ENCODE measurements around the gene RGP1. TPM values are rescaled to one million over a fixed set of nuclear protein-coding genes. Genes with fewer than 3 reads are reported as not detected.

Gene RGP1
- total and polyA plus RNA-seq, 7 donors = 10.2 to 37.2 (median 13.6) TPM

DNA sequence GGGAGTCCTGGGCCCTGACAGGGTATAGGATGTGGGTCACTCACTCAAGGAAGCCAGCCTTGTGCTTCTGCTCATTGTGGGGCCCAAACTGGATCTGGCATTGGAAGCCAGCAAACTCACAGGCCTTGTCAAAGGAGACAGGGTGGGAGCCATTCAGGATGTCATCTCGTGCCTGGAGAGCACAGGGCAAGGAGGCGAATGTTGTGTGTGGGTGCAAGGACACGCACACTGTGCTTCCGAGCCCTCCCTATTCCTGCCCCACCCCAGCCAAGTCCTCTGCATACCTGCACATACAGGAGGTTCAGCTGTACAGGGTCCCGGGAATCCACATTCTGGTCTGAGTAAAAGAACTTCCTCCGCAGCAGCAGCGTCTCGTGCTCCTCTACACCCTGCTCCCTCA is 25.2 kb upstream of the RGP1 start:
- intact Hi-C loops (cut with DNase I) = loop anchor here (2.0 kb wide), 1 partner anchor 17 kb away; no protein-coding TSS in a partner anchor
- H3K27me3 ChIP-seq = no peaks in the 10 kb centered on the region
- peaks cover 61 to 68% (median 67%) of the 10 kb centered on the region in 4 donors for H3K36me3 ChIP-seq
- peaks cover 0 to 39% (median 38%) of the 10 kb centered on the region in 4 donors for H3K4me1 ChIP-seq
- H3K27ac ChIP-seq = peak overlapping the region; percentile 10 to 98 (median 38)
- DNase-seq = peak; percentile 50
- no peak overlapping the region for H3K4me3 ChIP-seq
- 96% methylated on average over 8 of the region's 8 CpGs for WGBS, 2 donors
- TF ChIP-seq POLR2A (IDR thresholded peaks at IDR 0.05) (no peak), POLR2AphosphoS5 (IDR thresholded peaks at IDR 0.05) (peak in 1 of 4 donors; percentile 12), EP300 (IDR thresholded peaks at IDR 0.05) (no peak)
- TF ChIP-seq, protein P1, sequence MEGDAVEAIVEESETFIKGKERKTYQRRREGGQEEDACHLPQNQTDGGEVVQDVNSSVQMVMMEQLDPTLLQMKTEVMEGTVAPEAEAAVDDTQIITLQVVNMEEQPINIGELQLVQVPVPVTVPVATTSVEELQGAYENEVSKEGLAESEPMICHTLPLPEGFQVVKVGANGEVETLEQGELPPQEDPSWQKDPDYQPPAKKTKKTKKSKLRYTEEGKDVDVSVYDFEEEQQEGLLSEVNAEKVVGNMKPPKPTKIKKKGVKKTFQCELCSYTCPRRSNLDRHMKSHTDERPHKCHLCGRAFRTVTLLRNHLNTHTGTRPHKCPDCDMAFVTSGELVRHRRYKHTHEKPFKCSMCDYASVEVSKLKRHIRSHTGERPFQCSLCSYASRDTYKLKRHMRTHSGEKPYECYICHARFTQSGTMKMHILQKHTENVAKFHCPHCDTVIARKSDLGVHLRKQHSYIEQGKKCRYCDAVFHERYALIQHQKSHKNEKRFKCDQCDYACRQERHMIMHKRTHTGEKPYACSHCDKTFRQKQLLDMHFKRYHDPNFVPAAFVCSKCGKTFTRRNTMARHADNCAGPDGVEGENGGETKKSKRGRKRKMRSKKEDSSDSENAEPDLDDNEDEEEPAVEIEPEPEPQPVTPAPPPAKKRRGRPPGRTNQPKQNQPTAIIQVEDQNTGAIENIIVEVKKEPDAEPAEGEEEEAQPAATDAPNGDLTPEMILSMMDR (IDR thresholded peaks at IDR 0.05) = no peak
- H3K9me3 ChIP-seq = no peaks in the 10 kb centered on the region

GRCh38 chr9:35725362-35725761 is 23.7 kb upstream of the RGP1 start:
- peak; percentile 63 for DNase-seq
- 95% methylated on average over 11 of the region's 11 CpGs for WGBS, 2 donors
- Histone ChIP-seq H3K4me1 (peaks cover 0 to 53% (median 53%) of the 10 kb centered on the region in 4 donors), H3K9me3 (no peaks in the 10 kb centered on the region), H3K4me3 (no peak overlapping the region), H3K36me3 (peaks cover 47 to 54% (median 52%) of the 10 kb centered on the region in 4 donors), H3K27ac (peak overlapping the region; percentile 97 to 99 (median 98)), H3K27me3 (no peaks in the 10 kb centered on the region)
- TF ChIP-seq POLR2A (IDR thresholded peaks at IDR 0.05) (no peak), EP300 (IDR thresholded peaks at IDR 0.05) (no peak), POLR2AphosphoS5 (IDR thresholded peaks at IDR 0.05) (no peak)
- TF ChIP-seq, protein P1 (IDR thresholded peaks at IDR 0.05) = no peak
- intact Hi-C loops (cut with DNase I) = loop anchor here (2.0 kb wide), 1 partner anchor 19 kb away; no protein-coding TSS in a partner anchor

GRCh38 chr9:35726931-35727330 is 22.2 kb upstream of the RGP1 start:
- TF ChIP-seq, protein P1 (IDR thresholded peaks at IDR 0.05) = peak in 2 of 4 experiments; percentile 24
- TF ChIP-seq POLR2AphosphoS5 (IDR thresholded peaks at IDR 0.05) = peak; percentile 26 to 55 (median 36)
- TF ChIP-seq POLR2A (IDR thresholded peaks at IDR 0.05) = no peak
- intact Hi-C loops (cut with DNase I) = no loop called here
- DNase-seq = peak; percentile 91
- Histone ChIP-seq H3K4me1 (peaks cover 0 to 62% (median 59%) of the 10 kb centered on the region in 4 donors), H3K36me3 (peaks cover 34 to 38% (median 37%) of the 10 kb centered on the region in 4 donors), H3K4me3 (peak overlapping the region; percentile 80 to 86 (median 82)), H3K27me3 (no peaks in the 10 kb centered on the region), H3K9me3 (no peaks in the 10 kb centered on the region), H3K27ac (peak overlapping the region; percentile 97 to 99 (median 98))
- WGBS, 2 donors = 34 to 57% methylated on average over 3 of the region's 3 CpGs

DNA sequence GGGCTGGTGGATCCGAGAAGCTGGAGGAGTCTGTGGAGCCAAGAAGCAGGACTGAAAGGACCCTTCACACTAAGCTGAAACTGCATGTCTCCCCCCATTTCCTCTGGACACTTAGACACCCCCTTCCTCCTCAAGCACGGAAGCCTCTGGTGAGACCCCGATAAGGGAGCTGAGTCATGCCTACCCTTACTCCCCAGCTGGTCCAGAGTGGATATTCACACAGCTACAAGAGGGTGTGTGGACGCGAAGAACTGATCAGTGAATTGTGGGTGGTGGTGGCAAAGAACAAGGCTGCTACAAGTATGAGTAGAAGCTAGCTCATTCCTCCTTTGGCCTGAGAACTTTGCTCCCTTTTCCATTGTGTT is 21.4 kb upstream of the RGP1 start:
- DNase-seq = no peak
- Histone ChIP-seq H3K27ac (peak overlapping the region; percentile 97 to 99 (median 98)), H3K36me3 (peaks cover 26 to 31% (median 30%) of the 10 kb centered on the region in 4 donors), H3K4me3 (peak overlapping the region; percentile 80 to 86 (median 82)), H3K4me1 (peaks cover 0 to 62% (median 59%) of the 10 kb centered on the region in 4 donors), H3K9me3 (no peaks in the 10 kb centered on the region), H3K27me3 (no peaks in the 10 kb centered on the region)
- TF ChIP-seq POLR2AphosphoS5 (IDR thresholded peaks at IDR 0.05) (no peak), POLR2A (IDR thresholded peaks at IDR 0.05) (no peak), EP300 (IDR thresholded peaks at IDR 0.05) (no peak)
- TF ChIP-seq, protein P1 (IDR thresholded peaks at IDR 0.05) = no peak
- intact Hi-C loops (cut with DNase I) = loop anchor here (1.0 kb wide), 1 partner anchor 37 kb away; no protein-coding TSS in a partner anchor
- 40 to 77% methylated on average over 5 of the region's 5 CpGs for WGBS, 2 donors
